H9 (cell line): ENCODE data around the gene TNFSF4. TPM values are rescaled to one million over a fixed set of nuclear protein-coding genes. Genes with fewer than 3 reads are reported as not detected.

ENCODE experiments used
- DNase-seq: peaks from one replicate; pipeline ENCODE4 v3.0.0-alpha.2; 2017
- H2AFZ ChIP-seq: one replicate; pipeline ENCODE4 v1.6.1; 2013; ENCODE audit warnings: mild to moderate bottlenecking, low read length, control low read depth, moderate library complexity
- H2AK5ac ChIP-seq: 2 replicates; pipeline ENCODE4 v1.6.1; 2013; ENCODE audit warnings: low read length, control low read depth, mixed read lengths; ENCODE audit not compliant: insufficient read length
- H2BK120ac ChIP-seq: one replicate; pipeline ENCODE4 v1.6.1; 2013; ENCODE audit warnings: low read depth, mild to moderate bottlenecking, low read length, control low read depth, inconsistent platforms; ENCODE audit not compliant: poor library complexity, severe bottlenecking
- H2BK12ac ChIP-seq: 2 replicates; pipeline ENCODE4 v1.6.1; 2013; ENCODE audit warnings: low read length, control low read depth, mixed read lengths, low read depth; ENCODE audit not compliant: insufficient read length
- H2BK15ac ChIP-seq: 2 replicates; pipeline ENCODE4 v1.6.1; 2013; ENCODE audit warnings: low read depth, low read length, control low read depth
- H2BK20ac ChIP-seq: one replicate; pipeline ENCODE4 v1.6.1; 2013; ENCODE audit warnings: low read depth, mild to moderate bottlenecking, low read length, control low read depth, inconsistent platforms; ENCODE audit not compliant: poor library complexity, severe bottlenecking
- H2BK5ac ChIP-seq: 2 replicates; pipeline ENCODE4 v1.6.1; 2013; ENCODE audit warnings: low read length, control low read depth, mixed read lengths; ENCODE audit not compliant: insufficient read length
- H3K14ac ChIP-seq: 2 replicates; pipeline ENCODE4 v1.6.1; 2013; ENCODE audit warnings: low read length, control low read depth; ENCODE audit not compliant: insufficient read depth
- H3K18ac ChIP-seq: 2 replicates; pipeline ENCODE4 v1.6.1; 2013; ENCODE audit warnings: low read depth, mild to moderate bottlenecking, mixed read lengths, low read length, control low read depth; ENCODE audit not compliant: insufficient read length
- H3K23ac ChIP-seq: 2 replicates; pipeline ENCODE4 v1.6.1; 2013; ENCODE audit warnings: low read length, control low read depth, mixed read lengths, low read depth; ENCODE audit not compliant: insufficient read length
- H3K23me2 ChIP-seq: 2 replicates; pipeline ENCODE4 v1.6.1; 2013; ENCODE audit warnings: low read depth, mild to moderate bottlenecking, mixed read lengths, low read length, control low read depth; ENCODE audit not compliant: insufficient read length, poor library complexity, severe bottlenecking
- H3K27ac ChIP-seq: 2 replicates; pipeline ENCODE4 v1.5.1; 2013; ENCODE audit warnings: low read length, control low read depth, mixed read lengths, low read depth; ENCODE audit not compliant: insufficient read length
- H3K27me3 ChIP-seq: 2 replicates; pipeline ENCODE4 v1.6.1; 2013; ENCODE audit warnings: low read length, control low read depth, inconsistent platforms; ENCODE audit not compliant: insufficient read depth
- H3K4ac ChIP-seq: 2 replicates; pipeline ENCODE4 v1.6.1; 2013; ENCODE audit warnings: low read depth, mild to moderate bottlenecking, control low read depth, inconsistent platforms, low read length, moderate library complexity
- H3K4me1 ChIP-seq: 2 replicates; pipeline ENCODE4 v1.6.1; 2013; ENCODE audit warnings: low read length, control low read depth, inconsistent platforms; ENCODE audit not compliant: insufficient read depth
- H3K4me2 ChIP-seq: 2 replicates; pipeline ENCODE4 v1.6.1; 2013; ENCODE audit warnings: low read length, control low read depth, mixed read lengths; ENCODE audit not compliant: insufficient read length, insufficient read depth
- H3K56ac ChIP-seq: 2 replicates; pipeline ENCODE4 v1.6.1; 2013; ENCODE audit warnings: low read depth, mild to moderate bottlenecking, mixed read lengths, low read length, control low read depth; ENCODE audit not compliant: insufficient read length
- H3K79me1 ChIP-seq: 2 replicates; pipeline ENCODE4 v1.6.1; 2013; ENCODE audit warnings: low read depth, mild to moderate bottlenecking, moderate library complexity, low read length, control low read depth, inconsistent platforms; ENCODE audit not compliant: insufficient read depth, poor library complexity, severe bottlenecking
- H3K79me2 ChIP-seq: 2 replicates; pipeline ENCODE4 v1.6.1; 2013; ENCODE audit warnings: low read length, control low read depth, inconsistent platforms; ENCODE audit not compliant: insufficient read depth
- H3K9ac ChIP-seq: 2 replicates; pipeline ENCODE4 v1.6.1; 2013; ENCODE audit warnings: low read length, control low read depth, mixed read lengths; ENCODE audit not compliant: insufficient read length; ENCODE audit errors: extremely low read depth
- H3K9me3 ChIP-seq: one replicate; pipeline ENCODE4 v1.6.1; 2013; ENCODE audit warnings: low read depth, low read length, inconsistent platforms; ENCODE audit not compliant: control insufficient read depth
- H3T11ph ChIP-seq: one replicate; pipeline ENCODE4 v1.6.1; 2013; ENCODE audit warnings: mild to moderate bottlenecking, low read length, control low read depth, inconsistent platforms
- H4K20me1 ChIP-seq: one replicate; pipeline ENCODE4 v1.6.1; 2013; ENCODE audit not compliant: control insufficient read depth, insufficient read length, insufficient read depth
- H4K5ac ChIP-seq: 2 replicates; pipeline ENCODE4 v1.6.1; 2013; ENCODE audit warnings: low read depth, mild to moderate bottlenecking, mixed read lengths, low read length, control low read depth; ENCODE audit not compliant: insufficient read length
- H4K8ac ChIP-seq: replicated peaks from 2 replicates; pipeline ENCODE4 v1.6.1; 2013; ENCODE audit warnings: low read length, control low read depth, mixed read lengths, low read depth; ENCODE audit not compliant: insufficient read length
- H4K91ac ChIP-seq: 2 replicates; pipeline ENCODE4 v1.6.1; 2013; ENCODE audit warnings: low read depth, mild to moderate bottlenecking, moderate library complexity, mixed read lengths, low read length, control low read depth; ENCODE audit not compliant: insufficient read length
- H3K27ac Mint-ChIP-seq, 3 experiments: 2 replicates in 2 of 3; 3 replicates in 1 of 3; pipeline ENCODE4 v1.8.0; 2020 to 2021; ENCODE audit warnings: mixed read lengths in 3 of 3, mild to moderate bottlenecking in 1 of 3, moderate library complexity in 1 of 3
- H3K27me3 Mint-ChIP-seq: 2 replicates; pipeline ENCODE4 v1.8.0; 2021; ENCODE audit warnings: low read depth, mild to moderate bottlenecking, moderate library complexity, mixed read lengths
- H3K36me3 Mint-ChIP-seq, 3 experiments: 2 replicates in 2 of 3; 3 replicates in 1 of 3; pipeline ENCODE4 v1.8.0; 2020 to 2021; ENCODE audit warnings: low read depth in 3 of 3, mixed read lengths in 3 of 3; ENCODE audit not compliant: insufficient read depth in 1 of 3
- H3K4me1 Mint-ChIP-seq, 2 experiments: 2 replicates each; pipeline ENCODE4 v1.8.0; 2020; ENCODE audit warnings: mixed read lengths in 2 of 2
- H3K4me3 Mint-ChIP-seq, 2 experiments: 2 replicates in 1 of 2; 3 replicates in 1 of 2; pipeline ENCODE4 v1.8.0; 2020 to 2021; ENCODE audit warnings: mild to moderate bottlenecking in 2 of 2, mixed read lengths in 2 of 2, moderate library complexity in 1 of 2
- H3K9me3 Mint-ChIP-seq, 2 experiments: 2 replicates in 1 of 2; 3 replicates in 1 of 2; pipeline ENCODE4 v1.8.0; 2020; ENCODE audit warnings: mild to moderate bottlenecking in 2 of 2, mixed read lengths in 2 of 2, moderate library complexity in 1 of 2
- WGBS: extraction: QIAGEN DNeasy Blood & Tissue Kit; methylation state at CpG from one replicate; pipeline ENCODE4 v1.1.7; 2013; ENCODE audit warnings: missing lambda C conversion rate, low lambda C conversion rate, mixed read lengths; ENCODE audit not compliant: insufficient read length; ENCODE audit errors: extremely low coverage; 5-methylcytosine and 5-hydroxymethylcytosine counted together
- total RNA-seq: library from RNA; stranded (reverse); gene quantifications from 2 replicates; pipeline ENCODE4 v1.2.1, GENCODE V29; 2021
- TF ChIP-seq, protein P1 (sequence below): fragments of 200-600 bp; sonication (generic); conservative IDR thresholded peaks from 3 replicates; pipeline ENCODE4 v1.8.0; 2021; ENCODE audit warnings: antibody characterized with exemption, mild to moderate bottlenecking

TNFSF4 gene
- total RNA-seq, 1 experiment from 2014 or later, result 0.28 TPM

DNA sequence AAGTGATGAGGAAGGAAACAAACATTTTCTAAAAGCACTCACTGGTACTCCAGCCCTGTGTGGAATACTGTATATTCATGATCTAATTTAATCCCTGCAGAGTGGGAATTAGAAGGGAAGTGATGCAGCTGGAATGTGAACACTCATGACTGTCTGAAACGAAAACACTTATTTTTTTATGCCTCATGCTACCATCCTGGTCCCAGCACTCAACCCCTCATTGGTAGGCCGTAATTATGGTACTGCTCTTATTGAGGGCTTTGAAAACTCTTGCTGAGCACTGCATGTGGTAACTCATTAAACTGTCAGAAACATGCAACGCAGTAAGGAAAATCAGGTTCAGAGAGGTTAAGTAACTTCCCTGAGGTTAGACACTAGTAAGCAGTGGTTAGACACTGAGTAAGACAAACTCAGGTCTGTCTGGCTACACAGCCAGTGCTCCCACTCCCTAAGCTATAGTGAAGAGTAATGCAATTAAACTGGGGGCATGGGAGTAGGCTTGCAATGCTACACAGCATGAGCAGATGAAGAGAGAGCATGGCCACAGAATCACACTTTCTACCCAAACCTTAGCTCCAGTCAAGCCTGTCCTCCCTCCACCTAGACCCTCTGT is 17.3 kb upstream of the TNFSF4 start:
- Mint-ChIP-seq H3K4me3 (no peak overlapping the region), H3K4me1 (no peaks in the 10 kb centered on the region), H3K9me3 (peaks cover 22 to 29% of the 10 kb centered on the region in 2 experiments), H3K27ac (no peak overlapping the region), H3K27me3 (no peaks in the 10 kb centered on the region; the same call in 1 of the 2 replicates), H3K36me3 (peaks cover 0 to 12% (median 9%) of the 10 kb centered on the region in 3 experiments; a peak in 5 of 7 replicates)
- no peaks in the 10 kb centered on the region for H4K20me1 ChIP-seq
- H2BK12ac ChIP-seq, result no peak overlapping the region
- no peak overlapping the region for H2BK20ac ChIP-seq
- no peak overlapping the region for H4K91ac ChIP-seq
- no peak overlapping the region for H3K4me2 ChIP-seq
- H3K79me2 ChIP-seq, result no peaks in the 10 kb centered on the region
- H3K18ac ChIP-seq, result no peak overlapping the region
- no peak overlapping the region for H2BK15ac ChIP-seq
- H3K27me3 ChIP-seq, result no peaks in the 10 kb centered on the region
- no peak overlapping the region for H2AFZ ChIP-seq
- no peak overlapping the region for H3K9ac ChIP-seq
- no peak for DNase-seq
- H3K79me1 ChIP-seq, result no peaks in the 10 kb centered on the region
- H2BK5ac ChIP-seq, result no peak overlapping the region
- no peak overlapping the region for H3K56ac ChIP-seq
- H2BK120ac ChIP-seq, result no peak overlapping the region
- no peak overlapping the region for H3K23ac ChIP-seq
- H3K14ac ChIP-seq, result no peak overlapping the region
- no peaks in the 10 kb centered on the region for H3K23me2 ChIP-seq
- no peak overlapping the region for H2AK5ac ChIP-seq
- H3K9me3 ChIP-seq, result no peaks in the 10 kb centered on the region
- no peak overlapping the region for H4K8ac ChIP-seq
- no peak overlapping the region for H3K4ac ChIP-seq
- H3K4me1 ChIP-seq, result no peaks in the 10 kb centered on the region
- no peak overlapping the region for H4K5ac ChIP-seq
- H3T11ph ChIP-seq, result no peak overlapping the region
- no CpG with 5 or more reads among the region's 3 CpGs for WGBS
- H3K27ac ChIP-seq, result no peak overlapping the region
- TF ChIP-seq, protein P1, sequence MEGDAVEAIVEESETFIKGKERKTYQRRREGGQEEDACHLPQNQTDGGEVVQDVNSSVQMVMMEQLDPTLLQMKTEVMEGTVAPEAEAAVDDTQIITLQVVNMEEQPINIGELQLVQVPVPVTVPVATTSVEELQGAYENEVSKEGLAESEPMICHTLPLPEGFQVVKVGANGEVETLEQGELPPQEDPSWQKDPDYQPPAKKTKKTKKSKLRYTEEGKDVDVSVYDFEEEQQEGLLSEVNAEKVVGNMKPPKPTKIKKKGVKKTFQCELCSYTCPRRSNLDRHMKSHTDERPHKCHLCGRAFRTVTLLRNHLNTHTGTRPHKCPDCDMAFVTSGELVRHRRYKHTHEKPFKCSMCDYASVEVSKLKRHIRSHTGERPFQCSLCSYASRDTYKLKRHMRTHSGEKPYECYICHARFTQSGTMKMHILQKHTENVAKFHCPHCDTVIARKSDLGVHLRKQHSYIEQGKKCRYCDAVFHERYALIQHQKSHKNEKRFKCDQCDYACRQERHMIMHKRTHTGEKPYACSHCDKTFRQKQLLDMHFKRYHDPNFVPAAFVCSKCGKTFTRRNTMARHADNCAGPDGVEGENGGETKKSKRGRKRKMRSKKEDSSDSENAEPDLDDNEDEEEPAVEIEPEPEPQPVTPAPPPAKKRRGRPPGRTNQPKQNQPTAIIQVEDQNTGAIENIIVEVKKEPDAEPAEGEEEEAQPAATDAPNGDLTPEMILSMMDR, result no peak
